Nephron (organoid): ENCODE measurements around the gene POU2AF3.
A peak's percentile ranks its signal among the peaks of the same experiment; 100 is the strongest.

ENCODE experiments used
- H3K27ac Mint-ChIP-seq, 3 experiments: 2 replicates each; pipeline ENCODE4 v1.8.0; 2020; ENCODE audit warnings: mixed read lengths in 3 of 3, mild to moderate bottlenecking in 2 of 3, moderate library complexity in 1 of 3
- H3K27me3 Mint-ChIP-seq: 2 replicates; pipeline ENCODE4 v1.8.0; 2021; ENCODE audit warnings: low read depth, mild to moderate bottlenecking, moderate library complexity, mixed read lengths
- H3K36me3 Mint-ChIP-seq: 2 replicates; pipeline ENCODE4 v1.8.0; 2020; ENCODE audit warnings: low read depth, mixed read lengths
- H3K4me1 Mint-ChIP-seq: 2 replicates; pipeline ENCODE4 v1.8.0; 2020; ENCODE audit warnings: mixed read lengths
- H3K4me3 Mint-ChIP-seq, 3 experiments: 2 replicates each; pipeline ENCODE4 v1.8.0; 2020; ENCODE audit warnings: mild to moderate bottlenecking in 3 of 3, mixed read lengths in 3 of 3, moderate library complexity in 2 of 3
- H3K9me3 Mint-ChIP-seq: 2 replicates; pipeline ENCODE4 v1.8.0; 2020; ENCODE audit warnings: mixed read lengths
- CTCF ChIP-seq, 3 experiments: fragments of 200-600 bp; sonication (generic); IDR thresholded peaks; one replicate each; pipeline ENCODE4 v1.5.0; 2021; ENCODE audit warnings: antibody characterized with exemption in 3 of 3; ENCODE audit not compliant: unreplicated experiment in 3 of 3

Gene POU2AF3

GRCh38 chr11:111296196-111296595, 2.1 kb upstream of the POU2AF3 start:
- H3K36me3 Mint-ChIP-seq, result no peaks in the 10 kb centered on the region
- peaks cover 15% of the 10 kb centered on the region for H3K4me1 Mint-ChIP-seq
- no peak for TF ChIP-seq CTCF (IDR thresholded peaks at IDR 0.05; ENCODE audit: unreplicated experiment in 3 of 3)
- H3K27me3 Mint-ChIP-seq, result peaks cover 34% of the 10 kb centered on the region
- H3K4me3 Mint-ChIP-seq, result peak overlapping the region; percentile 2 to 66 (median 56)
- peak overlapping the region in 1 of 3 experiments; percentile 16 for H3K27ac Mint-ChIP-seq
- H3K9me3 Mint-ChIP-seq, result no peaks in the 10 kb centered on the region

- Mint-ChIP-seq H3K27ac (peak overlapping the region in 2 of 3 experiments; percentile 32 to 57), H3K27me3 (peaks cover 34% of the 10 kb centered on the region), H3K4me1 (peaks cover 30% of the 10 kb centered on the region), H3K4me3 (peak overlapping the region; percentile 78 to 87 (median 80)), H3K36me3 (no peaks in the 10 kb centered on the region), H3K9me3 (no peaks in the 10 kb centered on the region)
- TF ChIP-seq CTCF (IDR thresholded peaks at IDR 0.05; ENCODE audit: unreplicated experiment in 3 of 3), result no peak
Observed at GRCh38 chr11:111297696-111298095, 650 bp upstream of the POU2AF3 start.

DNA sequence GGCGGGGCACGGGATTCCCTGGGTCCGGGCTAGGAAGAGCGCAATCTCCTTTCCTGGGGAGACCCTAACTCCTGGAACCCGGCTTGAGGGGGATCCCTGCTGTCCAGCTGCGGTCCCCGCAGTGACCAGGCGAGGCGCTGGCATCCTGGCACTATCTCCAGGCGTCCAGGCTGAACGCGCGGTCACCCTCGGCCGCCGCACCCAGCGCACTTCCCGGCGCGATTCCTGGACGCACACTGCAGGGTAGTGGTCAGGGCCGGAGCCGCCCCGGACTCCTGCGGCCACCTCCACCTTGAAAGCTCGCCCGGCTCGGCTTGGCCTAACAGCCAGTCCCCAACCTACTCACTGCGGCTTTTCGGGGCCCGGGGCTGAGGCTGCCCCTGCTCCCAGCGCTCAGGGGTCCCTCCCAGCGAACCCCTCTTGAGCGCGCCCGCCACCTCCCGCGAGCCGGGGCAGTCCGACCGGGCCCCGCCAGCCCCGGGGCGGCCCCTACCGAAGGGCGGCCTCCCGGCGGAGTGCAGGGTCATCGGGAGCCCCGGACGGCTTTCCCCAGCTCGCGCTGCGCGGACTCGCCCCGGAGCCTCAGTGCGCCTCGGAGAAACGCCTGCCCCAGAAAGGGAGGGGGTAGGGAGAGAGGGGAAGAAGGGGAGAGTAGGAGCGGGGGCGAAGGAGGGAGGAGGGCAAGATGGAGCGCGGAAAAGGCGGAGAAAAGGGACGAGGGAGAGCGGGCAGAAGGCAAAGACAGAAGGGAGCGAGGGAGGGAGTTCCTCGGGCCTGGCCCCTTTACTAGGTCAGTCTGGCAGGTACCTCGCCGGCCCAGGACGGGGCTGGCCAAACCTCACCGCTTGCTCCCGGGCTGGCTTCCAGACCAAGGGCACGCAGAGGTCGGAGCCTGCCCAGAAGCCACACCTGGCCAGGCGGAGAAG, 1.0 kb downstream of the POU2AF3 start:
- H3K4me3 Mint-ChIP-seq, result peak overlapping the region; percentile 78 to 87 (median 81)
- H3K27me3 Mint-ChIP-seq, result peaks cover 34% of the 10 kb centered on the region
- no peaks in the 10 kb centered on the region for H3K36me3 Mint-ChIP-seq
- peak; percentile 67 to 75 (median 71) for TF ChIP-seq CTCF (IDR thresholded peaks at IDR 0.05; ENCODE audit: unreplicated experiment in 3 of 3)
- peaks cover 40% of the 10 kb centered on the region for H3K4me1 Mint-ChIP-seq
- no peaks in the 10 kb centered on the region for H3K9me3 Mint-ChIP-seq
- H3K27ac Mint-ChIP-seq, result peak overlapping the region in 1 of 3 experiments; percentile 62

DNA sequence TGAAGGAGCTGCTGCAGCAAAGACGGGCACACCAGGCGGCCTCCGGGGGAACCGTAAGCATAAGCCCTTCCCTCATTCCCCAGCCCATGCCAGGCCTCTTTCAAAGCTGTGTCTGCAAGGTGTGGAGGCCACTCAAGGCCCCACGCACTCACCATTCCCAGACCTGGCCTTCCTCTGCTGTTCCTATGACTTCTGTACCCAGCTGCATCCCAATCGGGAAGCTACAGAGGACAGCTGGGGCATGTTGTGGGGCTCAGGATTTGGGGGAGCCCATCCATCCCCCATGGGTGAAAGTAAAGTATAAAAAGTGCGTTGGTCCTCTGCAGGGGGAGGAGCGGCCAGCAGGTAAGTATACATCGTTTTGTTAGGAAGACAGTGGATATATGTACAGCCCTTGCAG, 2.2 kb downstream of the POU2AF3 start:
- Mint-ChIP-seq H3K27ac (peak overlapping the region in 2 of 3 experiments; percentile 38 to 44), H3K9me3 (no peaks in the 10 kb centered on the region), H3K36me3 (no peaks in the 10 kb centered on the region), H3K4me1 (peaks cover 50% of the 10 kb centered on the region), H3K27me3 (peaks cover 34% of the 10 kb centered on the region), H3K4me3 (peak overlapping the region; percentile 78 to 87 (median 81))
- TF ChIP-seq CTCF (IDR thresholded peaks at IDR 0.05; ENCODE audit: unreplicated experiment in 3 of 3), result no peak

DNA sequence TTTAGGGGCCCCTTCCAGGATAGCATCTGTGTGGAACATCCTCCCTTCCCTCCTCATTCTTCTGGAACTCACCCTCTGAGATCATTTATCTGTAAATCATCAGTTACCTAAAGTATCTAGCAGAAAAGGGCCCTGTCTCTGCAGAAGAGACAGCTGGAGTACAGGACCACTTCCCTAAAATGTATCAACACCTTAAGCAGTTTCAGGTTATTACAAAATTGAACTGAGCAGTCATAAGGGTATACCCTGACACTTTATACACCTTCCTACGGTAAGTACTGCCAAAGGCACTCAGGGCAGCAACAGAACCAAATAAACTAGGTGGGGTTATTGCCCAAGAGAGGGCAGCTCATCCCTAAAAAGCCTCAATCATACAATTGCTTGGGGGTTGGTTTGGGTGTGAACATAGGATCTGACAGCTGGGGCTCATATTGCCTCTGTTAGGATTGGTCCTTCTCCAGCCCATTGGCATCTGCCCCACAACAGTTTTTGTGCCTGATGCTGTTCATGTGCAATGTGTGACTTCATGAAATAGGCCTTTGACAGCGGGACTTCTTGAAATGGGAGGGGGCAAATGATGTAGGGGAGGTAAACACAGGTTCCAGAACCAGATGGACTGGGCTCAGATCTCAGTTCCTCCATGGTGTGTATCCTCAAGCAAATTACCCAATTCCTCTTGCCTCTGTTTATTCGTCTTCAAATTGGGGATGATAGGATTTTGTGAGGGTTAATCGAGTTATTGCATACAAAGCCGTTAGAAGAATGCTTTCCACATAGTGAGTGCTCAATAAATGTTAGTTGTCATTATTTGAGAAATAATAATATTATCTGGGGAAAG, 2.9 kb downstream of the POU2AF3 start:
- Mint-ChIP-seq H3K4me3 (peak overlapping the region; percentile 78 to 87 (median 81)), H3K9me3 (no peaks in the 10 kb centered on the region), H3K4me1 (peaks cover 54% of the 10 kb centered on the region), H3K27me3 (peaks cover 33% of the 10 kb centered on the region), H3K27ac (peak overlapping the region in 2 of 3 experiments; percentile 38 to 44), H3K36me3 (no peaks in the 10 kb centered on the region)
- TF ChIP-seq CTCF (IDR thresholded peaks at IDR 0.05; ENCODE audit: unreplicated experiment in 3 of 3), result no peak
